Activated T-cell treated with anti-CD3 and anti-CD28 coated beads for 1 hour (primary cell): Measurements from ENCODE around the gene SLC44A4.
"Not testable (repeated sequence)": the region's sequence is repeated elsewhere in the genome, so short reads cannot be mapped to it uniquely, and the experiment has no call there.

Source experiments
- DNase-seq: peaks from one replicate; pipeline ENCODE4 v3.0.0-alpha.2; 2020; ENCODE audit warnings: low read depth

The SLC44A4 gene

DNA sequence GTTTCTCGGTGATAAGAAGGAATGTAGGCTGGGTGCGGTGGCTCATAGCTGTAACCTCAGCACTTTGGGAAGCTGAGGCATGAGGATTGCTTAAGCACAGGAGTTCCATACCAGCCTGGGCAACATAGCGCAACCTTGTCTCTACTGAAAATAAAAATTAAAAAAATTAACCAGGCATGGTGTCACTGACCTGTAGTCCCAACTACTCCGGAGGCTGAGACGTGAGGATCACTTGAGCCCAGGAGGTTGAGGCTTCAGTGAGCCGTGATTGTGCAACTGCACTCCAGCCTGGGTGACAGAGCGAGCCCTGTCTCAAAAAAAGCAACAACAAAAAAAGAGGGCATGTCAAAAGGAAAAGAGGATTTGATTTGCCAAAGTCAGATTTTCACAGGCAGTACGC lies 20.1 kb downstream of the SLC44A4 start:
- no peak for DNase-seq

DNA sequence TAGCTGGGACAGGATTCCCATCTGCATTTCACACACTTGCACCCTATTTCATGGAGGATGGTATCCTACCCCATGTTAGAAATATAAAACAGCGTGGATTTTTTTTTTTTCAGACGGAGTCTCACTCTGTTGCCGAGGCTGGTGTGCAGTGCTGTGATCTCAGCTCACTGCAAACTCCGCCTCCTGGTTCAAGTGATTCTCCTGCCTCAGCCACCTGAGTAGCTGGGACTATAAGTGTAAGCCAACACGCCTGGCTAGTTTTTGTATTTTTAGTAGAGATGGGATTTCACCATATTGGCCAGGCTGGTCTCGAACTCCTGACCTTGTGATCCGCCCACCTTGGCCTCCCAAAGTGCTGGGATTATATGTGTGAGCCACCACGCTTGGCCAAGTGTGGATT lies 21.0 kb downstream of the SLC44A4 start:
- DNase-seq, result not testable (repeated sequence)

- DNase-seq, result not testable (repeated sequence)
Measured at GRCh38 chr6:31851980-31852718, 26.6 kb downstream of the SLC44A4 start.

DNA sequence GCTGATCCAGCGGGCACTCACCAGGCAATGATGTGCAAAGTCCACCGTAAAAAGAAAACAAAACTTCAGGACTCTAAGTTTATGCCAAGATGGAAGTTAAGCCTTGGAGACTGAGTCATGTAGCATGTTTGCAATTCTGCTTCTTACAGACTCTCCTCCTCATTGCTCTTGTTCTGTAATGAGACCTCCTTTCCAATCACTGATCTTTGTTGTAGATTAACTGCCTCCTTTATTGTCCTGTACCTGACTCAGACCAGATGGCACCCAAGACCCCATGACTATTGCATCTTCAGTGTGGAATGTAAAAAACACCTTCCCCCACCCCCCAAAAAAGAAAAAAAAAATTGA lies 27.3 kb downstream of the SLC44A4 start:
- DNase-seq, result no peak

DNA sequence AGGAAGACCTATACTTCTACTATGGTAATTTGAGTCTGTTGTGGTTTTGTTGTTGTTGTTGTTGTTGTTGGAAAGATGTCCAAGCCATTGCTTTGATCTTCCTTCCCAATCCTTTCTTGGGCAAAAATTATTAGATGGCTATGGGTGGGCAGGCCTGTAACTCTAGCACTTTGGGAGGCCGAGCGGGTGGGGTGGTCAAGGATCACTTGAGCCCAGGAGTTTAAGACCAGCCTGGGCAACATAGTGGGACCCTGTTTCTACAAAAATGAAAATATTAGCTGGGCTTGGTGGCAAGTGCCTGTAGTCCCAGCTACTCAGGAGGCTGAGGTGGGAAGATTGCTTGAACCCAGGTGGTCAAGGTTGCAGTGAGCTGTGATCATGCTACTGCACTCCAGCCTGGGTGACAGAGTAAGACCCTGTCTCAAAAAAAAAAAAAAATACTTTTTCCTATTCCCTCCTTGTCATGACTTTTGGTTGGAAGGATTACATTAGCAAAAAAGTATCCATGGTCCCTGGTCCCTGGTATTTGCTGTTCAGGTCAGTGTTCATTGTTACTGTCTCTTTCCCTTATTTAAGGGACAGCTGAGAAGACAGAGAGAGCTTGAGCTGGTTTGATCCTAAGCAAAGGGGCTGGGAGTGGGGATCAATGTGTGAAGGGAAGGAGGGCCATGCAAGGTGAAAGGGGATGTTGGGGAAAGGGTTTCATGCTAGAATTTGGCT lies 27.9 kb downstream of the SLC44A4 start:
- no peak for DNase-seq

- no peak for DNase-seq
Measured at GRCh38 chr6:31847276-31847978, 31.4 kb downstream of the SLC44A4 start.

DNA sequence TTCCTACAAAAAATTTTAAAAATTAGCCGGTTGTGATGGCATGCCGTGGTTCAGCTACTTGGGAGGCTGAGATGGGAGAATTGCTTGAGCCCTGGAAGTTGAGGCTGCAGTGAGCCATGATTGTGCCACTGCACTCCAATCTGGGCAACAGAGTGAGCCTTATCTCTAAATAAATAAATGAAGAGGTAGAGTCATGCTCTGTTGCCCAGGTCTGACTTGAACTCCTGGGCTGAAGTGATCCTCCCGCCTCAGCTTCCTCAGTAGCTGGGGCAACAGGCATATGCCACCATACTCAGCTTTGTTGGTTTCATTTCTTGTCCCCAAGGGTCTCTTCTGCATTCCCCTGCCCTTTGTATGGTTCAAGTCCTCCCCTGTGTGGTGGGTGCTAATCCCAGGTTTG lies 34.3 kb downstream of the SLC44A4 start:
- no peak for DNase-seq

GRCh38 chr6:31842053-31842452 lies 36.7 kb downstream of the SLC44A4 start:
- DNase-seq, result no peak

DNA sequence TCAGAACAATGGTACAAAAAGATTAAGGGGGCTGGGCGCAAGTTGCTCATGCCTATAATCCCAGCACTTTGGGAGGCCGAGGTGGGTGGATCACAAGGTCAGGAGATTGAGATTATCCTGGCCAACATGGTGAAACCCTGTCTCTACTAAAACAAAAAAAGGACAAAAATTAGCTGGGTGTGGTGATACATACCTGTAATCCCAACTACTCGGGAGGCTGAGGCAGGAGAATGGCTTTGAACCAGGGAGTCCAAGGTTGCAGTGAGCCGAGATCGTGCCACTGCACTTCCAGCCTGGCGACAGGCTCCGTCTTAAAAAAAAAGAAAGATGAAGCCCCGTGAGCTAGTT lies 39.0 kb downstream of the SLC44A4 start:
- not testable (repeated sequence) for DNase-seq

DNA sequence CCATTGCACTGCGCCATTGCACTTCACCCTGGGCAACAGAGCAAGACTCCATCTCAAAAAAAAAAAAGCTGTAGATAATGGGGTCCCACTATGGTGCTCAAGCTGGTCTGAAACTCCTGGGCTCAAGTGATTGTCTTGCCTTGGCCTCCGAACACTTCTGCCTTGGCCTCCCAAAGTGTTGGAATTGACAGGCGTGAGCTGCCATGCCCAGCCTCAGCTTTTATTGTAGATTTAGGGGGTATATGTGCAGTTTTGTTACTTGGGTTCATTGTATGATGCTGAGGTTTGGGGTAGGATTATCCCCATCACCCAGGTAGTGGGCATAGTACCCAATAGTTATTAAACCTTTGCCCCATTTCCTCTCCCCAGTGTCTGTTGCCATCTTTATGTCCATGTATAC lies 39.8 kb downstream of the SLC44A4 start:
- DNase-seq, result no peak

DNA sequence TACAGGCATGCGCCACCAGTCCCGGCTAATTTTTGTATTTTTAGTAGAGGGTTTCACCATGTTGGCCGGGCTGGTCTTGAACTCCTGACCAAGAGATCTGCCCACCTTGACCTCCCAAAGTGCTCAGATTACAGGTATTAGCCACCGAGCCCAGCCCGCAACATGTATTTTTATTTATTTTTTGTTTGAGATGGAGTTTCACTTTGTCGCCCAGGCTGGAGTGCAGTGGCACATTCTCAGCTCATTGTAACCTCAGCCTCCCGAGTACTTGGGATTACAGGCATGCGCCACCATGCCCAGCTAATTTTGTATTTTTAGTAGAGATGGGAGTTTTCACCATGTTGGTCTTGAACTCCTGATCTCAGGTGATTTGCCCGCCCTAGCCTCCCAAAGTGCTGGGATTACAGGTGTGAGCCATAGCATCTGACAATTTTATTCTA lies 40.7 kb downstream of the SLC44A4 start:
- DNase-seq, result not testable (repeated sequence)

DNA sequence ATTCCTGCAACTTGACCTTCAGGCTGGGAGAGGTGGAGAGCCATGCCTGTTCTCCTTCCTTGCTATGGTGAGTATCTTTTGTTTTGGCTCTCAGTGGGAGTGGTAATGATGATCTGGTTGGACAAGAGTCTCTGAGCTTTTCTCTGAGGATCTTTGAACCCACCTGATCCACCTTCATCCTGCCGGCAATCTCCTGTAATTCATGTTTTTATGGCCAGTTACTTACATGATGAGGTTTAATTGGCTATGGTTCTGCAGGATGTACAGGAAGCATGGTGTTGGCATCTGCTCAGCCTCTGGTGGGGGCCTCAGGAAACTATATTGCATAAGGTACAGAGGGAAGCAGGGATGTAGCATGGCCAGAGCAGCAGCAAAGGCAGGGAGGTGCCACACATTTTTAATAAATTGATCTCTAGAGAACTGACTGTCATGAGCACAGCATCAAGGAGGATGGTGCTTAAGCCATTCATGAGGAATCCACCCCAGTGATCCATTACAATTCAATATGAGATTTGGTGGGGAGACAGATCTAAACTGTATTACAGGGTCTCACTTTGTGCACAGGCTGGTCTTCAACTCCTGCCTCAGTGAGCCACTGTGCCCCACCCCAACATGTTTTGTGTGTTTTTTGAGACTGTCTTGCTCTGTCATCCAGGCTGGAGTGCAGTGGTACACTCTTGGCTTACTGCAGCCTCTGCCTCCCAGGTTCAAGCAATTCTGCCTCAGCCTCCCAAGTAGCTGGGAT lies 41.3 kb downstream of the SLC44A4 start:
- no peak for DNase-seq

- no peak for DNase-seq
Measured at GRCh38 chr6:31836474-31837368, 42.1 kb downstream of the SLC44A4 start.

- DNase-seq, result no peak
Measured at GRCh38 chr6:31836047-31836473, 42.7 kb downstream of the SLC44A4 start.

- peak; percentile 76 for DNase-seq
Measured at GRCh38 chr6:31834367-31835250, 44.2 kb downstream of the SLC44A4 start.

- no peak for DNase-seq
Measured at GRCh38 chr6:31831350-31832215, 47.2 kb downstream of the SLC44A4 start.

DNA sequence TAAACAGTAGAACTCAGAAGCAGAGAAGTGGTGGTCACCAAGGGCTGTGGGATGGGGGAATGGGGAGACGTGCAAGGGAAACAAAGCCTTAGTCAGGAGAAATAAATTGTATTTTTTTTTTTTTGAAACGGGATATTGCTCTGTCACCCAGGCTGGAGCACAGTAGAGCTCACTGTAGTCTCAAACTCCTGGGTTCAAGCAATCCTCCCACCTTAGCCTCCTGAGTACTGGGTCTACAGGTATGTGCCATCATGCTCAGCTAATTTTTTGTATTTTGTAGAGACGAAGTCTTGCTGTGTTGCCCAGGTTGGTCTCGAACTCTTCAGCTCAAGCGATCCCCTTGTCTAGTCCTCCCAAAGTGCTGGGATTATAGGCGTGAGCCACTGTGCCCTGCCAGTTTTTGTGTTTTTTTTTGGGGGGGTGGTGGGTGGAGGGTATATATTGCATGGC lies 47.9 kb downstream of the SLC44A4 start:
- no peak for DNase-seq

- no peak for DNase-seq
Measured at GRCh38 chr6:31829633-31830283, 49.0 kb downstream of the SLC44A4 start.
